Measurements from ENCODE around the gene NOX4. TPM values are rescaled to one million over a fixed set of nuclear protein-coding genes. Genes with fewer than 3 reads are reported as not detected.
"Not testable (repeated sequence)": the region's sequence is repeated elsewhere in the genome, so short reads cannot be mapped to it uniquely, and the experiment has no call there.

The NOX4 gene
- total RNA-seq, 1 donor from 2014 or later = 16.8 TPM

GRCh38 chr11:89405629-89406028 is 85.5 kb downstream of the NOX4 start:
- no peak for DNase-seq (ENCODE audit: low read depth)
- peak; percentile 12 for TF ChIP-seq CTCF (IDR thresholded peaks at IDR 0.05; ENCODE audit: insufficient read depth, low read length, poor library complexity, severe bottlenecking)
- no peak overlapping the region for H3K4me3 ChIP-seq (ENCODE audit: low read depth, low read length)
- no peaks in the 10 kb centered on the region for H3K27me3 ChIP-seq (ENCODE audit: control insufficient read depth, insufficient read depth, low read length)
- no peaks in the 10 kb centered on the region for H3K36me3 ChIP-seq (ENCODE audit: control insufficient read depth, insufficient read depth, low read length)

- not testable (repeated sequence) for H3K36me3 ChIP-seq (ENCODE audit: control insufficient read depth, insufficient read depth, low read length); H3K4me3 ChIP-seq (ENCODE audit: low read depth, low read length); DNase-seq (ENCODE audit: low read depth); H3K27me3 ChIP-seq (ENCODE audit: control insufficient read depth, insufficient read depth, low read length)
Observed at GRCh38 chr11:89391654-89392053, 99.5 kb downstream of the NOX4 start.

- H3K27me3 ChIP-seq (ENCODE audit: control insufficient read depth, insufficient read depth, low read length); H3K36me3 ChIP-seq (ENCODE audit: control insufficient read depth, insufficient read depth, low read length); H3K4me3 ChIP-seq (ENCODE audit: low read depth, low read length); DNase-seq (ENCODE audit: low read depth): not testable (repeated sequence)
Observed at GRCh38 chr11:89387501-89387900, 103.7 kb downstream of the NOX4 start.

- DNase-seq (ENCODE audit: low read depth) = not testable (repeated sequence)
Observed at GRCh38 chr11:89382986-89383385, 108.2 kb downstream of the NOX4 start.

GRCh38 chr11:89381094-89381493 is 110.1 kb downstream of the NOX4 start:
- DNase-seq (ENCODE audit: low read depth) = peak; percentile 94
- H3K27me3 ChIP-seq (ENCODE audit: control insufficient read depth, insufficient read depth, low read length) = no peaks in the 10 kb centered on the region
- no peak overlapping the region for H3K4me3 ChIP-seq (ENCODE audit: low read depth, low read length)
- TF ChIP-seq CTCF (IDR thresholded peaks at IDR 0.05; ENCODE audit: insufficient read depth, low read length, poor library complexity, severe bottlenecking) = no peak
- H3K36me3 ChIP-seq (ENCODE audit: control insufficient read depth, insufficient read depth, low read length) = no peaks in the 10 kb centered on the region

More at GRCh38 chr11:89382986-89383385, 108.2 kb downstream of the NOX4 start:
- H3K27me3 ChIP-seq (ENCODE audit: control insufficient read depth, insufficient read depth, low read length); H3K4me3 ChIP-seq (ENCODE audit: low read depth, low read length); H3K36me3 ChIP-seq (ENCODE audit: control insufficient read depth, insufficient read depth, low read length): not testable (repeated sequence)

GRCh38 chr11:89379976-89380771 is 111.0 kb downstream of the NOX4 start:
- not testable (repeated sequence) for H3K4me3 ChIP-seq (ENCODE audit: low read depth, low read length); H3K27me3 ChIP-seq (ENCODE audit: control insufficient read depth, insufficient read depth, low read length); H3K36me3 ChIP-seq (ENCODE audit: control insufficient read depth, insufficient read depth, low read length); DNase-seq (ENCODE audit: low read depth)

GRCh38 chr11:89378986-89379385 is 112.2 kb downstream of the NOX4 start:
- H3K4me3 ChIP-seq (ENCODE audit: low read depth, low read length); H3K36me3 ChIP-seq (ENCODE audit: control insufficient read depth, insufficient read depth, low read length); DNase-seq (ENCODE audit: low read depth); H3K27me3 ChIP-seq (ENCODE audit: control insufficient read depth, insufficient read depth, low read length): not testable (repeated sequence)

GRCh38 chr11:89369356-89369755 is 121.8 kb downstream of the NOX4 start:
- not testable (repeated sequence) for H3K36me3 ChIP-seq (ENCODE audit: control insufficient read depth, insufficient read depth, low read length); H3K4me3 ChIP-seq (ENCODE audit: low read depth, low read length); H3K27me3 ChIP-seq (ENCODE audit: control insufficient read depth, insufficient read depth, low read length)
- DNase-seq (ENCODE audit: low read depth) = peak; percentile 29

GRCh38 chr11:89364856-89365255 is 126.3 kb downstream of the NOX4 start:
- not testable (repeated sequence) for DNase-seq (ENCODE audit: low read depth); H3K4me3 ChIP-seq (ENCODE audit: low read depth, low read length); H3K36me3 ChIP-seq (ENCODE audit: control insufficient read depth, insufficient read depth, low read length); H3K27me3 ChIP-seq (ENCODE audit: control insufficient read depth, insufficient read depth, low read length)
